Measurements from ENCODE around the gene SLC25A53. TPM values are rescaled to one million over a fixed set of nuclear protein-coding genes. Genes with fewer than 3 reads are reported as not detected.
A peak's percentile ranks its signal among the peaks of the same experiment; 100 is the strongest.

The SLC25A53 gene, protein sequence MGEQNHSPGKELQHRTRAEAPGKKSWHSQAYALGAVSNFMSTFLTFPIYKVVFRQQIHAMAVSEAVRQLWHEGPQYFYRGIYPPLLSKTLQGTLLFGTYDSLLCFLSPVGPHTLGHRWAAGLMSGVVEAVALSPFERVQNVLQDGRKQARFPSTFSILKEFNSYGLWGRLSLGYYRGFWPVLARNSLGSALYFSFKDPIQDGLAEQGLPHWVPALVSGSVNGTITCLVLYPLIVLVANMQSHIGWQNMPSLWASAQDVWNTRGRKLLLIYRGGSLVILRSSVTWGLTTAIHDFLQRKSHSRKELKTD
- total RNA-seq (2014; rRNA removed; shearing (Covaris generic); ENCODE audit: low replicate concordance) = 1.0 TPM in 2 replicates

DNA sequence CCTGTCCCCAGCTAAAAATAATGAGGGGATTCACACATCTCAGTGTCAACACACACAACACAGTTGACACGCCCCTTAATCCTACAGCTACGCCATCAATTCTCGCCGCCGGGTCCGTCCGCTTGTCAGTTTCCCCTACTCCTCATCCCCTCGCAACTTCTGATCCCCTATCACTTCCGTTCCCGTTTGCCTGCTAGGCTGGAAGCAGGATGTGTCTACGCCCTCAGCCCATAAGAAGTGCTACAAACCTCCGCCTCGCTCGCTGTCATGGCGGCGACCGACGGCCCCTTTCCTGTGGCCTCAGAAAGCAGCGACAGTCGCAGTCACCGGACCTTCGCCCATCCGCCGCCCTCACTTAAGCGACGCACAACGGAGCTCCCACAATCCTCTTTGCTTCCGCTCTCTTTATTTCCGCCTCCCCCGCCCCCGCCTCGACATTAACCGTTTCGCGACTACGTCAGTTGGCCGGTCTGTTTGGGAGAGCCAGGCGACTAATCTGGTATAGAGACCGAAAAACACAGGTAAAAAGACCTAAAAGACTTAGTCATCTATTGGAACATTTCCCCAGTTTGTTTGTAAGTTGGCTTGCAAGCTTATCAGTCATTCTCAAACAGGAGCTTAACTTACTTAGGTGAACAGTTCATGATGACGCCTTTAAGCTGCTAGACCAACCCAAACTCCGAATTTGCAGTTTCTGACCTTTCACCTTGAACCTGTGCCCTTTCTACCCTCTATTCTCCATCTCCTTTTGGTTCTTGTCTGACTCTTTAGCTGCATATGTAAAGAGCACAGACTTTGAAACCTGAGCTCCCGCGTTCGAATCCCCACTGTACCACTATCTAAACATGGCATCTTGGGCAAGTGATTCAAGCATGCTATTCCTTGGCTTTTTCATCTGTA is at the start of gene SLC25A53:
Gene SLC25A53 (minus strand): TSS at position 380 of the 900 bp plus-strand sequence. CDS start 51,752 bp downstream, outside the sequence.
- in situ Hi-C loops (cut with HindIII; ENCODE audit: low pct_unique_long_range_greater_than_20kb, low sequenced_read_pairs) = no loop called here
- DNase-seq (ENCODE audit: low read depth) = peak; percentile 83

DNA sequence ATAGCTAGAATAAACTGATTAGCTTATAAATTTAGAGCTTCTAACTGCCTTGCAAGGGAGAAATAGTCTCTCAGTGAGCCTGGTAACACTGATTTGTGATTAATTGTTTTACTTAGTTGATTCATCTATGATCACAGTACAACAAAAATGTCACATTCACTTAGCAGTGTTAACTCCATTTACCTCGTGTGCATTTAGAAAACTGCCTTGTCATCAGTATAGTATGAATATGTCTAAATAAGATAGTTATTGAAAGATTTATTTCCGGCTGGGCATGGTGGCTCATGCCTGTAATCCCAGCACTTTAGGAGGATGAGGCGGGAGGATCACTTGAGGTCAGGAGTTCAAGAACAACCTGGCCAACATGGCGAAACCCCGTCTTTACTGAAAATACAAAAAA is 48.7 kb upstream of the SLC25A53 start:
- no peak for DNase-seq (ENCODE audit: low read depth)
- in situ Hi-C loops (cut with HindIII; ENCODE audit: low pct_unique_long_range_greater_than_20kb, low sequenced_read_pairs) = no loop called here

DNA sequence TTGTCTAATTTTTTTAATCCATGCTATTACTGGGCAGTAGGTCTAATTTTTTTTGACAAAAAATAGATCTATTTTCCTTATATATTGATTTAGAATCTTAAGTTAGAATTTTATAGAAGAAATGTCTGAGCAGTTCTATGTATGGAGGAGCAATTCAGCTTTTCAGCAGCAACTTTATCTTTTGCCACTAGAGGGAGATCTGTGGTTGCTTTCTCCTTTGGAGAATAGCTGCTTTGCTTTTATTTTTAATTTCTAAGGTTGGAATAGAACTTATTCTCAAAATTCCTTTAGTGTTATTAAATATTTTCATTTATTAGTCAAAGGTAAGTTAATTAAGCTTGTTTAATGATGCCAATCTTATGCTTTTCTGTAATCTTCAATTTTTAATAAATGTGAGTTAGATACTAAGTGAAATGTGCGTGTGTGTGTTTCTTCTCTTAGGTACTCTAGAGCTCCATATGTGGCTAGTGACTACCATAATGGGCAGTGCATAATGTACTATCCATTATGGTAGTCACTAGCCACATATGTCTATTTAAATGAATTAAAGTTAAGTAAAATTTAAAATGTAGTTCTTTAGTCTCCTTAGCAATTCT is 38.8 kb upstream of the SLC25A53 start:
- in situ Hi-C loops (cut with HindIII; ENCODE audit: low pct_unique_long_range_greater_than_20kb, low sequenced_read_pairs) = no loop called here
- peak; percentile 3 for DNase-seq (ENCODE audit: low read depth)

DNA sequence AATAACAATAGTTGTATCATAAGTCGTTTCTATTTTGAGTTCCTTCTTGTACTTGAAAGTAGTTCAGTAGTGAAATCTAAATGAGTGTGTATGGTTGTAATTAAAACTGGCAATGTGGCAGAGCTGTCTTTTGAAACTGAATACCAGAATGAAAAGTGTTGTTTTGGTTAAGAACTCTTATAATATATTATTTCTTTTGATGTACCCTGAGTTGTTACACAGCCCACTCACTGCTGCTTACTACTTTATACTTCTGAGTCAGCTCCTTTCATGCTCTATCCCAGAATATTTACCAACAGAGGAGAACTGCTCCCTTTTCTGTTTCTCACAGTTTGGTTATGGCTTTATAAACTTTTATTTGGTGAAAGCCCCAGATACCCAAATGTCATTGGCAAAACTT is 38.2 kb upstream of the SLC25A53 start:
- in situ Hi-C loops (cut with HindIII; ENCODE audit: low pct_unique_long_range_greater_than_20kb, low sequenced_read_pairs) = no loop called here
- no peak for DNase-seq (ENCODE audit: low read depth)

DNA sequence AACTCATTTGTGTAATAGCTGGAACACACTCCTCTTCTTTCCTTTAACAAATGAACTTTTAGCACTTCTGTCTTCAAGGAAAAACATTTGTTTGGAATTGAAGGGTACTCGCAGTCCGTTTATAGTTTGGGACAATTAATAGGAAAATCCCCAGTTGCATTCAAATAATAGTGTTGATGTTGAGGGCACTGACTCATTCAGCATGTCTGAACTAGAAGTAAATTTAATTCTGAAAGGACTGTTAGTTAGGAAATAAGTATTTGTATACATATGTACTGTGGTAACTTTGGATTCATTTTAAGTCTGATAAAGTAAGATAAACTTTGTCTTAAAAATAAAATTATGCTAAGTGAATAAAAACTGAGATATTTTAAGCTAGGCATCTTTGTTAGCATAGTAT is 36.7 kb upstream of the SLC25A53 start:
- in situ Hi-C loops (cut with HindIII; ENCODE audit: low pct_unique_long_range_greater_than_20kb, low sequenced_read_pairs) = no loop called here
- DNase-seq (ENCODE audit: low read depth) = no peak

DNA sequence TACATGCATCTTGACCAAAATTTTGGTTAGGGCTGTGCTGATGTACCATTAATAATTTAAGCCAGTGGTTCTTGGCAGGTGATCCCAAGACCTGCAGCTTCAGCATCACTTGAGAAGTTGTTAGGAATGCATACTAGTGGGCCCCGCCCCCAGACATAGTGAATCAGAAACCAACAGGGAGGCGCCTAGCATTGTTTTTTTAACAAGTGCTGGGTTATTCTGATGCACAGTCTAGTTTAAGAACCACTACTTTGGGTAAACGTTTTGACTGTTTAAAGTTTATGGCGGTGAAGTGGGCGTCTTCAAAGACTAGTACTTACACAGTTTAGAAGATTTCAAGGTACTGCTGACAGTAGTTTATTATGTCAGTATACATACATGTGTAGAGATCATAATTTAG is 33.0 kb upstream of the SLC25A53 start:
- peak; percentile 6 for DNase-seq (ENCODE audit: low read depth)
- in situ Hi-C loops (cut with HindIII; ENCODE audit: low pct_unique_long_range_greater_than_20kb, low sequenced_read_pairs) = no loop called here

DNA sequence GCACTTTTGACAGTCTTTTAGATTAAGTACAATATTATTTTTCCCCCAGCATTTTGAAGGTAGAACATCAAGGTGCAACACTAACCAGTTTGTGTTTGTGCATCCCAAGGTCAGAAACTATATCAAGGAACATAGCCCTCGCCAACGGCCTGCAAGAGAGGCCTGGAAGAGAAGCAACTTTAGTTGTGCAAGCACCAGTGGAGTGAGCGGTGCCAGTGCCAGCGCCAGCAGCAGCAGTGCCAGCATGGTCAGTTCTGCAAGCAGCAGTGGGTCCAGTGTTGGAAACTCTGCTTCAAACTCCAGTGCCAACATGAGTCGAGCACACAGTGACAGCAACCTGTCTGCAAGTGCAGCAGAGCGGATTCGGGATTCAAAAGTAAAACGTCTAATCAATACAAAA is 31.1 kb upstream of the SLC25A53 start:
- in situ Hi-C loops (cut with HindIII; ENCODE audit: low pct_unique_long_range_greater_than_20kb, low sequenced_read_pairs) = no loop called here
- no peak for DNase-seq (ENCODE audit: low read depth)

DNA sequence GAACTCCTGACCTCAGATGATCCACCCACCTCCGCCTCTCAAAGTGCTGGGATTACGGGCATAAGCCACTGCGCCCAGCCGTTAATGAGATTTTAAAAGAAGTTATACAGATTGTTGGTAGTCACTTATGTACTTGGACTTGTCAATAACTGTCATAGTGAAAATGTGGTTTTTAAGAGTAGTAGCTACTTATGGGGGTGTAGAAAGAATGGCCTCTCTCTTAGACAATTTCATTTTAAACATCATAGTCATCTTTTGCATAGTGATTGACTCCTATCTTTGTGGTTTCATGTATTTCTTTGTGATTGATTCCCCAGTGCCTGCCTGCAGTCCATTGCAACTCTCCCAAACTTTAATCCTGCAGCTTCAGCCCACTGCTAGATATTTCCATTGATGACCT is 26.9 kb upstream of the SLC25A53 start:
- DNase-seq (ENCODE audit: low read depth) = no peak
- in situ Hi-C loops (cut with HindIII; ENCODE audit: low pct_unique_long_range_greater_than_20kb, low sequenced_read_pairs) = no loop called here

DNA sequence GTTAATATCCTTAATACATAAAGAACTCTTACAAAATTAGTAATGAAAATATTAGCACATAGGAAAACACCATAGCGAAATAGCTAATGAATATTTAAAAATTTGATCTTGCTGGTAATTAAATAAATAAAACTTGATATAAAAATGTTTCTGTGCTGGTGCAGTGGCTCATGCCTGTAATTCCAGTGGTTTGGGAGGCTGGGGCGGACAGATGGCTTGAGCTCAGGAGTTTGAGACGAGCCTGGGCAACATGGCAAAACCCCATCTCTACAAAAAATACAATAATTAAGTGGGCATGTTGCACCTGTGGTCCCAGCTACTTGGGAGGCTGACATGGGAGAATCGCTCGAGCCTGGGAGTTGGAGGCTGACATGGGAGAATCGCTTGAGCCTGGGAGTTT is 17.0 kb upstream of the SLC25A53 start:
- DNase-seq (ENCODE audit: low read depth) = no peak
- in situ Hi-C loops (cut with HindIII; ENCODE audit: low pct_unique_long_range_greater_than_20kb, low sequenced_read_pairs) = no loop called here

DNA sequence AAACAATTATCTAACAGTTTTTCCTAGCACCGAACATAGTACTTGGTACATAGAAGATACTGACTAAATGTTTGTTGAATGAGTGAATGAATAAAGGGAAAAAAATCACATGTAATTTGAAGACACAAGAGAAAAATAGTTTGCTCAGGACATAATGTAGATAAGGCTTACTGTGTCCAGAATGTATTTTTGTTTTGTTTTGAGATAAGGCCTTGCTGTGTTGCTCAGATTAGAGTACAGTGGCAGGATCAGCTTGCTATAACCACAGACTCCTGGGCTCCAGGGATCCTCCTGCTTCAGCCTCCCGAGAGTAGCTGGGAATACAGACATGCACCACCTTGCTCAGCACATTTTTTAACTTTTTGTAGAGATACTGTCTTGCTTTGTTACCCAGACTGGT is 16.0 kb upstream of the SLC25A53 start:
- no peak for DNase-seq (ENCODE audit: low read depth)
- in situ Hi-C loops (cut with HindIII; ENCODE audit: low pct_unique_long_range_greater_than_20kb, low sequenced_read_pairs) = no loop called here

DNA sequence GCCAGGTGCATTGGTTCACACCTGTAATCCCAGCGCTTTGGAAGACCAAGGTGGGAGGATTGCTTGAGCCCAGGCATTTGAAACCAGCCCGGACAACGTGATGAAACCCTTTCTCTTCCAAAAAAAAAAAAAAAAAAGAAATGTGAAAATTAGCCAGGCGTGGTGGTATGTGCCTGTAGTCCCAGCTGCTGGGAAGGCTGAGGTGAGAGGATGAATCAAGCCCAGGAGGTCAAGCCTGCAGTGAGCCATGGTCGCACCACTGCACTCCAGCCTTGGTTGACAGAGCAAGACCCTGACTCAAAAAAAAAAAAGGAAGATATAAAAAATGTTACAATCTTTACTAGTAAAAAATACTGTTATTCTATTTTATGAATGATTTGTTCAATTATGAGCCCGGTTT is 15.3 kb upstream of the SLC25A53 start:
- peak; percentile 54 for DNase-seq (ENCODE audit: low read depth)
- in situ Hi-C loops (cut with HindIII; ENCODE audit: low pct_unique_long_range_greater_than_20kb, low sequenced_read_pairs) = no loop called here

DNA sequence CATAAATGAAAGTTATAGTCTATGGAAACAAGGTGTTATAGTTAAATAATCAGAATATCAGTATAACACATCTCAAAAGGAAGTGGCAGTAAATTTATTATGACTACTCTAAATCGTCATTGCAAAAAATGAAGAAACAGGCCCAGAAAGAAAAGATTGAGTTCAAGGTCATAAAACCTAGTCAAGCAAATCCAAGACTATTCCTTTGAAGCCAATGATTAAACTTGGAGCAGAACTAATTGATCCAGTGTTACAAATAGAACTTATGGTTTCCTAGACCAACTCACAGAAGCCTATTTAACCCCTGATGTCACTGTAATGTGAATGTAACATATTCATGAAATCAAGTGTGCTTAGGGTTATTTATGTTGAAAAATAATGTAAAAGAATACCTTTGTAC is 11.3 kb upstream of the SLC25A53 start:
- in situ Hi-C loops (cut with HindIII; ENCODE audit: low pct_unique_long_range_greater_than_20kb, low sequenced_read_pairs) = no loop called here
- DNase-seq (ENCODE audit: low read depth) = no peak

DNA sequence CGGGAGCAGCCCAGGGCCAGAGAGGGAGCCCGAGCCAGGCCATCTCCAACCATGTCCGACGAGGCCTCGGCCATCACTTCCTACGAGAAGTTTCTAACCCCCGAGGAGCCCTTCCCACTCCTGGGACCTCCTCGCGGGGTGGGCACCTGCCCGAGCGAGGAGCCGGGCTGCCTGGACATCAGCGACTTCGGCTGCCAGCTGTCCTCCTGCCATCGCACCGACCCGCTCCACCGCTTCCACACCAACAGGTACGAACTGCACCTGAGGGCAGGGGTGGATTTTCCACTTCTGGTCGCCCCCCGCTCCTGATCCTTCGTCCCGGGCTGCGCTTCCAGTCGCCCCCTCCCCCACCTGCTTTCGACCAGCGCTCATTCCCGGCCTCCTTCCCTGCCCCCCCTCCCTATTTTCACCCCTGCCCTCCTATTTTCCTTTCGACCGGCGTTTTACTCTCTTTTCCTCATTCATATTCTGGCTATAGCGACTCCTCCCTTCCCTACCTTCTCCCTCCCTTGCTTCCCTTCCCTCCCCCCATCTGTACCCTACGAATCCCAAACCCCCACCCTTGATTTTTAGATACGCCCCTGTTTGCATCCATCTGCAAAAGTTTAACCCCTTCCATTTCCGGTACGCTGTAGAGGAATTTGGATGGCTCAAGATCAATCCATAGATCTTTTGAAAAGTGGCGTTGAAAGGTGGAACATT is 10.1 kb upstream of the SLC25A53 start:
- DNase-seq (ENCODE audit: low read depth) = no peak
- in situ Hi-C loops (cut with HindIII; ENCODE audit: low pct_unique_long_range_greater_than_20kb, low sequenced_read_pairs) = no loop called here

DNA sequence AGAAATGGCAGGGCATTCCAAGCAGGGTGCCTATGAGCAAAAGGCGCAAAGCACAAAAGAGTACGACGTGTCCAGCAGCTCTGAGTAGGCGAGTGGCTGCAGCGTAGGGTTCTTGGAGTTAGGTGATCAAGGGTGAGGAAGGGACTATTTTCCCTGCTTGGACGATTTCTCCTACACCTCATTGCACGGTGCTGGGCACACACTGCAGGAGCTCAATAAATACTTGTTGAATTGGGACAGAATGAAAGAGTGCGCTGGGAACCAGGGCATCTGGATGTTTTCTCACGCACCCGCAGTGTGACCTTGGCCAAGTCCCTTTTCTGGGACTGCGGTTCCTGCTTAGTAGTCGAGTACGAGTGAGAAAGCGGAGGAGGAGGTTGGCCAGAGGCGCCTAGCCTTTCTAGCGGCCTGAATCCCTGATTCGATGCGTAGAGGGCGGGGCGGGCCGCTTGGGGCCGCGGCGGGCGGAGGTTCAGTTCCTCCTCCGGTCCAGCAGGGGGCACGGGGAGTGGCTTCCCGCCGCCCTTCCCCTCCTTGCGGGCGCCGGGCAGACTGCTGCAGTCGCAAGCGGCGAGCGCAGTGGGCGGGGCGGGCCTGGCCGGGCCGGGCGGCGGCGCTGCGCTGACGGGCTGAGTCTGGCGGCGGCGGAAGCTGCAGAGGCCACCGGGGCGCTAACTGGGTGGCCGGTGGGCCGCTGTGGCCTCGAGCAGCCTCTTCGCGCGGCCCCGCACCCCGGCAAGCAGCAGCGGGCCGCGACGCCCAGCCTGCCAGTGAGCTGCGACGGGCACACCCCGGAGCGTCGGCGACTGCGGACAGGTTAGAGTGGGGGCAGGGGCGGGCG is 9.3 kb upstream of the SLC25A53 start, which contains the start of gene FAM199X:
Gene FAM199X (plus strand): TSS at position 560 of the 841 bp plus-strand sequence. CDS start 333 bp downstream, outside the sequence.
- DNase-seq (ENCODE audit: low read depth) = peak; percentile 88
- in situ Hi-C loops (cut with HindIII; ENCODE audit: low pct_unique_long_range_greater_than_20kb, low sequenced_read_pairs) = no loop called here

DNA sequence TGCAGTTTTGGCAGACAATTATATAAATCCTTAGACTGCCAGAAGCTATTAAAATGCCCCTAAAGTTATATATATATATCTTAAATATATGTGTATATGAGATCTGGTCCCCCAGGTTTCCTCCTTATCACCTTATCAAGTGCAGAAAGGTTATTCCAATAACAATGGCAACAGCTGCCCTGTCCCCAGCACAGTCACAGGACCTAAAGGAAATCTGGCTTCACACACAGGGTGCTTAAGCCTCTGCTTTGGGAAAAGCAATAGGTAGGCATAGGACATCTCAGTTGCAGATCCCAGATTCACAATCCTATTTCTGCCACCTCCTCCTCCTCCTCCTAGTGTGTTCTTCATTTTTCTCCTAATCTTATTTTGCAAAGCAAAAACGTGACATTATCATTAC is 5.8 kb downstream of the SLC25A53 start:
- DNase-seq (ENCODE audit: low read depth) = no peak
- in situ Hi-C loops (cut with HindIII; ENCODE audit: low pct_unique_long_range_greater_than_20kb, low sequenced_read_pairs) = no loop called here

DNA sequence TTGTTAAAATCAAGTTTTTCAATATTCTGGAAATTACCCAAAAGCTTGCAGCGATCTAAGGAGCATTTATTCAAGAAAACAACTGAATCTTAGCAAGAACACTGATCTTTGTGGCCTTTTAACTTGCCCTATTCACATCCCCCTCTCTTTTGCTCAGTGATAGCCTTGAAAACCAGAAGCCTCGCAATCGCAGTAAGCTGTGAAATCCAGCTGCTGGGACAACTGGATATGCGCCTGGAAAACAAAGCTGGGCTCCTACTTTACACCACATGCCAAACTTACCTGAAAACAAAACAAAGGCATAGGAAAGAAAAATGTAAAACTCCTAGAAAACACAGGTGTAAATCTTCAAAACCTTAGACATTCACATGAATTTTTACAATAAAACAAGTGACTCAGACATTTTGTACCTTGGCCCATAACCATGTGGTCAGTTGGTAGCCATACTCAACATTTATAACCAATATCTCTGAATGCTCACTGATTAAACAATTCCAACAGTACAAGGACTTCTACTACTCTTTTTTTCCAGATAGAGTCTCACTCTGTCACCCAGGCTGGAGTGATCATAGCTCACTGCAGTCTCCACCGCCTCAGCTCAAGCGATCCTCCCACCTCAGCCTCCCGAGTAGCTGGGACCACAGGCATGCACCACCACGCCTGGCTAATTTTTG is 15.6 kb downstream of the SLC25A53 start:
- in situ Hi-C loops (cut with HindIII; ENCODE audit: low pct_unique_long_range_greater_than_20kb, low sequenced_read_pairs) = no loop called here
- DNase-seq (ENCODE audit: low read depth) = no peak

DNA sequence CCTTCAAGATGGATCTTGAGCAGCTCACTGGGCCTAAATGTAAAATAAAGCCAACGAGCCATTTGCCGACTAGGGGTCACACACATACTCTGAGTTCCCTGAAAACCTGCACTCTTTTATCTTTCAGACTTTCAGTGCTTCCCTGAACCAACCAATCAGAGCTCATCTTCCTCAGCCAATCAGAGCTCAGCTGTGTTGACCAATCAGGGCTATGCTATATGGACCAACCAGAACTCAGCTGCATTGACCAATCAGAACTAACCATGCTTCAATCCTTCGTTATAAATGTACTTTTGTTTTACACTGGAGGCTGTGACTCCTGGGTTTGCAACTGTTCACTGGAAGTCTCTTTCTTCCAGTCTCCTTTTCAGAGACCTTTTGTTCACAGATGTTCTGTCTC is 19.3 kb downstream of the SLC25A53 start:
- no peak for DNase-seq (ENCODE audit: low read depth)

More for the DNA sequence above, 19.3 kb downstream of the SLC25A53 start:
- in situ Hi-C loops (cut with HindIII; ENCODE audit: low pct_unique_long_range_greater_than_20kb, low sequenced_read_pairs) = no loop called here

Measured in Caki2 (cell line).